HepG2 (cell line): ENCODE results near the gene FRK. TPM values are rescaled to one million over a fixed set of nuclear protein-coding genes. Genes with fewer than 3 reads are reported as not detected.
A peak's percentile ranks its signal among the peaks of the same experiment; 100 is the strongest.

Experiments used
- AKAP8 ChIP-seq: sonication (generic); formaldehyde crosslinking; IDR thresholded peaks from 2 replicates; pipeline ENCODE4 v1.5.1; 2020; ENCODE audit warnings: mild to moderate bottlenecking, missing genetic modification reagents
- ARHGAP35 ChIP-seq: sonication (generic); formaldehyde crosslinking; IDR thresholded peaks from 2 replicates; pipeline ENCODE4 v1.9.0; 2022; ENCODE audit warnings: mild to moderate bottlenecking, inconsistent platforms, moderate library complexity, missing genetic modification reagents, borderline replicate concordance
- BORCS8-MEF2B ChIP-seq: sonication (generic); formaldehyde crosslinking; IDR thresholded peaks from 2 replicates; pipeline ENCODE4 v1.8.0; 2022; ENCODE audit warnings: mild to moderate bottlenecking, missing genetic modification reagents
- CBX1 ChIP-seq: IDR thresholded peaks from one replicate; pipeline ENCODE4 v1.6.1; 2016; ENCODE audit warnings: antibody characterized with exemption, low read depth
- CEBPB ChIP-seq: IDR thresholded peaks from 2 replicates; pipeline ENCODE4 v1.6.1; 2011; ENCODE audit warnings: low read depth, low read length, improper control_type of control experiment, borderline replicate concordance
- ELF4 ChIP-seq: sonication (generic); formaldehyde crosslinking; IDR thresholded peaks from 2 replicates; pipeline ENCODE4 v1.5.0; 2020; ENCODE audit warnings: missing genetic modification reagents, mild to moderate bottlenecking, moderate library complexity, borderline replicate concordance
- HNRNPK ChIP-seq: fragments of 200-400 bp; formaldehyde crosslinking; IDR thresholded peaks from 2 replicates; pipeline ENCODE4 v1.6.1; 2018; ENCODE audit warnings: low read length, low read depth, moderate library complexity, mild to moderate bottlenecking; ENCODE audit not compliant: poor library complexity, severe bottlenecking
- IRF2 ChIP-seq: IDR thresholded peaks from 2 replicates; pipeline ENCODE4 v1.6.1; 2018; ENCODE audit warnings: missing genetic modification reagents, missing compliant biosample characterization
- ISX ChIP-seq: sonication (generic); formaldehyde crosslinking; conservative IDR thresholded peaks from 2 replicates; pipeline ENCODE4 v1.5.0; 2020; ENCODE audit warnings: missing genetic modification reagents
- MAF1 ChIP-seq: sonication (generic); formaldehyde crosslinking; IDR thresholded peaks from 2 replicates; pipeline ENCODE4 v1.5.0; 2020; ENCODE audit warnings: missing genetic modification reagents, borderline replicate concordance
- NFE2 ChIP-seq: sonication (generic); formaldehyde crosslinking; IDR thresholded peaks from 2 replicates; pipeline ENCODE4 v1.4.0; 2020; ENCODE audit warnings: missing genetic modification reagents
- REPIN1 ChIP-seq: sonication (generic); formaldehyde crosslinking; IDR thresholded peaks from 2 replicates; pipeline ENCODE4 v1.8.0; 2022; ENCODE audit warnings: missing genetic modification reagents, low read depth, mild to moderate bottlenecking, borderline replicate concordance
- SNAI1 ChIP-seq: sonication (generic); formaldehyde crosslinking; IDR thresholded peaks from 2 replicates; pipeline ENCODE4 v1.5.0; 2020; ENCODE audit warnings: mild to moderate bottlenecking, missing genetic modification reagents, borderline replicate concordance
- TRIM24 ChIP-seq: sonication (generic); formaldehyde crosslinking; IDR thresholded peaks from 2 replicates; pipeline ENCODE4 v1.8.0; 2022; ENCODE audit warnings: mild to moderate bottlenecking, missing genetic modification reagents
- WIZ ChIP-seq: sonication (generic); formaldehyde crosslinking; IDR thresholded peaks from 2 replicates; pipeline ENCODE4 v1.5.1; 2020; ENCODE audit warnings: mild to moderate bottlenecking, missing genetic modification reagents
- YY1 ChIP-seq: IDR thresholded peaks from 2 replicates; pipeline ENCODE4 v1.6.1; 2011; ENCODE audit warnings: low read length, low read depth, moderate library complexity, mild to moderate bottlenecking; ENCODE audit not compliant: insufficient read depth, insufficient replicate concordance
- ZNF556 ChIP-seq: sonication (generic); formaldehyde crosslinking; IDR thresholded peaks from 2 replicates; pipeline ENCODE4 v1.4.0; 2020; ENCODE audit warnings: mild to moderate bottlenecking, missing genetic modification reagents, borderline replicate concordance
- ZNF572 ChIP-seq: sonication (generic); formaldehyde crosslinking; IDR thresholded peaks from 2 replicates; pipeline ENCODE4 v1.5.1; 2020; ENCODE audit warnings: mild to moderate bottlenecking, missing genetic modification reagents
- ZNF605 ChIP-seq: sonication (generic); formaldehyde crosslinking; IDR thresholded peaks from 2 replicates; pipeline ENCODE4 v1.8.0; 2022; ENCODE audit warnings: mild to moderate bottlenecking, missing genetic modification reagents
- ZNF839 ChIP-seq: sonication (generic); formaldehyde crosslinking; IDR thresholded peaks from 2 replicates; pipeline ENCODE4 v1.4.0; 2020; ENCODE audit warnings: missing genetic modification reagents, mild to moderate bottlenecking, borderline replicate concordance
- ZSCAN22 ChIP-seq: sonication (generic); formaldehyde crosslinking; IDR thresholded peaks from 2 replicates; pipeline ENCODE4 v1.4.0; 2020; ENCODE audit warnings: mild to moderate bottlenecking, missing genetic modification reagents
- ZSCAN30 ChIP-seq: sonication (generic); formaldehyde crosslinking; IDR thresholded peaks from 2 replicates; pipeline ENCODE4 v1.5.0; 2020; ENCODE audit warnings: mild to moderate bottlenecking, missing genetic modification reagents
- ZZZ3 ChIP-seq: sonication (generic); formaldehyde crosslinking; IDR thresholded peaks from 2 replicates; pipeline ENCODE4 v1.4.0; 2020; ENCODE audit warnings: missing genetic modification reagents, mild to moderate bottlenecking, borderline replicate concordance
- polyA plus RNA-seq, 8 experiments: library from polyadenylated mRNA; depleted of rRNA in 3 of 8; stranded (reverse) in 7 of 8; unstranded in 1 of 8; fragments of >200 nt; fragmentation: Illumina TruSeq in 4 of 8; extraction: Trizol in 4 of 8; gene quantifications; 2 replicates each; pipeline versions ENCODE4 v1.2.1 to v1.2.3, GENCODE V29; 2011 to 2016; ENCODE audit warnings: low read depth in 4 of 8, missing spikeins in 1 of 8, mixed read lengths in 1 of 8; ENCODE audit not compliant: insufficient read depth in 1 of 8
- total RNA-seq, 5 experiments: library from RNA; depleted of rRNA; stranded (reverse); fragments of >200 nt; fragmentation: Illumina TruSeq; extraction: Trizol; gene quantifications; 2 replicates each; pipeline ENCODE4 v1.2.3, GENCODE V29; 2016; ENCODE audit warnings: low read depth in 1 of 5
- TF ChIP-seq, protein P1 (sequence below): sonication (generic); formaldehyde crosslinking; IDR thresholded peaks from 2 replicates; pipeline ENCODE4 v1.5.0; 2020; ENCODE audit warnings: missing genetic modification reagents, mild to moderate bottlenecking, borderline replicate concordance
- TF ChIP-seq, protein P2 (sequence below): IDR thresholded peaks from 2 replicates; pipeline ENCODE4 v1.6.1; 2016; ENCODE audit warnings: low read depth, control low read depth
- TF ChIP-seq, protein P3 (sequence below): sonication (generic); formaldehyde crosslinking; IDR thresholded peaks from 2 replicates; pipeline ENCODE4 v1.8.1; 2023; ENCODE audit warnings: mild to moderate bottlenecking, missing genetic modification reagents

FRK gene
- total and polyA plus RNA-seq, 2 of the 13 experiments (the other 11 are each of a cell fraction or from before 2014, with no cell fraction given), result 1.3 to 2.9 TPM

DNA sequence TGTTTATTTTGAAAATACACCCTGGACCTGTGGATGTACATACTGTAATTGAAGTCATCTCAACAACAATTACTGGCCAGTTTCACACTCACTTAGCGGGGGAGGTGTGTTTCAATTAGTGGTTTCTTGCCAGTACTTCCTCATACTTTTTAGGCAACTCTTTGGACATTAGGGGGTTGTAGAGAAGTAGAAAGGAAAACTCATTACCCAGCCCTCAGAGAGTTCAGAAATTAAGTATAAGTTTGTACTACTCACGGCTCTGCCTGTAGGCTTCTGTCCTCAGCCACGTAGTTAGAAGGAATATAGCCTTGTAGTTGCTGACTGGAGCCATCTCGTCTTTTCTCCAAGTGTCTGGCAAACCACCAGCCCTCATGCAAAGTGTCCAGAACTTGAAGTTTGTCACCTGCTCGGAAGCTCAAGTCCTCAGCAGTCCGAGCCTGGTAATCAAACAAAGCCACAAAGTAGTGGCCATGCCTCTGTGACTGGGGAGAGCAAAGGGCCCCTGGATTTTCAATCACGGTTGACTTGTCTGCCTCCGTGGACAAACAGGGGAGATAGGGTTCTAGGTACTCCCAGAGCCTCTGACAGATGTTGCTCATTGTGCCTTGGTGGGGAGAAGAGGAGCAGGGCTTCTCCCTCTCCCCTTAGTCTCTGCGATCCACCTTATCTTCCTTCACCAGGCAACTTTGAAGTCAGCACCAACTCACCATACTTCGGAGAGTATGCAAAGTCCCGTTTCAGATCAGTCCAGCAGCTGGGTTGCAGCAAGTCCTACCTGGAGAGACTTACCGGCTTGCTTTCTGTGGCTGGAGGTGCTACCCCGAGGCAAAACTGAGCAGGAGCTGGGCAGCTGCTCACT, 749 bp downstream of the FRK start (continued):
- TF ChIP-seq, protein P1, sequence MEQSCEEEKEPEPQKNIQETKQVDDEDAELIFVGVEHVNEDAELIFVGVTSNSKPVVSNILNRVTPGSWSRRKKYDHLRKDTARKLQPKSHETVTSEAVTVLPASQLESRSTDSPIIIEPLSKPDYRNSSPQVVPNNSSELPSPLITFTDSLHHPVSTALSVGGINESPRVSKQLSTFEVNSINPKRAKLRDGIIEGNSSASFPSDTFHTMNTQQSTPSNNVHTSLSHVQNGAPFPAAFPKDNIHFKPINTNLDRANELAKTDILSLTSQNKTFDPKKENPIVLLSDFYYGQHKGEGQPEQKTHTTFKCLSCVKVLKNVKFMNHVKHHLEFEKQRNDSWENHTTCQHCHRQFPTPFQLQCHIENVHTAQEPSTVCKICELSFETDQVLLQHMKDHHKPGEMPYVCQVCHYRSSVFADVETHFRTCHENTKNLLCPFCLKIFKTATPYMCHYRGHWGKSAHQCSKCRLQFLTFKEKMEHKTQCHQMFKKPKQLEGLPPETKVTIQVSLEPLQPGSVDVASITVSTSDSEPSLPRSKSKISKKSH (CRISPR knock-in tag), result no peak
- TF ChIP-seq WIZ (CRISPR knock-in tag) (no peak), ARHGAP35 (CRISPR knock-in tag) (no peak), TRIM24 (no peak), ZNF605 (CRISPR knock-in tag) (no peak; the same call in none of the 2 replicates), MAF1 (CRISPR knock-in tag) (no peak), ZSCAN22 (no peak), YY1 (no peak), CBX1 (peak; percentile 53), REPIN1 (CRISPR knock-in tag) (no peak), HNRNPK (no peak), NFE2 (no peak), SNAI1 (CRISPR knock-in tag) (no peak), IRF2 (CRISPR knock-in tag) (no peak; the same call in 1 of the 2 replicates), ISX (CRISPR knock-in tag) (no peak), ZZZ3 (no peak), ZNF839 (CRISPR knock-in tag) (no peak), ELF4 (CRISPR knock-in tag) (no peak), ZNF572 (CRISPR knock-in tag) (no peak), ZNF556 (CRISPR knock-in tag) (0 out of 2 replicates have a peak, but pooled peaks have one; percentile 40), CEBPB (no peak), BORCS8-MEF2B (CRISPR knock-in tag) (no peak), ZSCAN30 (CRISPR knock-in tag) (no peak), AKAP8 (CRISPR knock-in tag) (no peak)
- TF ChIP-seq, protein P2, sequence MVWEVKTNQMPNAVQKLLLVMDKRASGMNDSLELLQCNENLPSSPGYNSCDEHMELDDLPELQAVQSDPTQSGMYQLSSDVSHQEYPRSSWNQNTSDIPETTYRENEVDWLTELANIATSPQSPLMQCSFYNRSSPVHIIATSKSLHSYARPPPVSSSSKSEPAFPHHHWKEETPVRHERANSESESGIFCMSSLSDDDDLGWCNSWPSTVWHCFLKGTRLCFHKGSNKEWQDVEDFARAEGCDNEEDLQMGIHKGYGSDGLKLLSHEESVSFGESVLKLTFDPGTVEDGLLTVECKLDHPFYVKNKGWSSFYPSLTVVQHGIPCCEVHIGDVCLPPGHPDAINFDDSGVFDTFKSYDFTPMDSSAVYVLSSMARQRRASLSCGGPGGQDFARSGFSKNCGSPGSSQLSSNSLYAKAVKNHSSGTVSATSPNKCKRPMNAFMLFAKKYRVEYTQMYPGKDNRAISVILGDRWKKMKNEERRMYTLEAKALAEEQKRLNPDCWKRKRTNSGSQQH, result no peak
- TF ChIP-seq, protein P3, sequence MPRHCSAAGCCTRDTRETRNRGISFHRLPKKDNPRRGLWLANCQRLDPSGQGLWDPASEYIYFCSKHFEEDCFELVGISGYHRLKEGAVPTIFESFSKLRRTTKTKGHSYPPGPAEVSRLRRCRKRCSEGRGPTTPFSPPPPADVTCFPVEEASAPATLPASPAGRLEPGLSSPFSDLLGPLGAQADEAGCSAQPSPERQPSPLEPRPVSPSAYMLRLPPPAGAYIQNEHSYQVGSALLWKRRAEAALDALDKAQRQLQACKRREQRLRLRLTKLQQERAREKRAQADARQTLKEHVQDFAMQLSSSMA (CRISPR knock-in tag), result no peak
